SK-N-SH treated with all-trans-retinoic acid at 6 μM for 48 hours (cell line): ENCODE measurements around the gene MARK3.
"Not testable (repeated sequence)": the region's sequence is repeated elsewhere in the genome, so short reads cannot be mapped to it uniquely, and the experiment has no call there.

Experiments
- ATAC-seq: fragments of 200-7000 bp; cut with Tn5 transposase; 3 replicates; pipeline ENCODE4 v1.9.1; 2020; ENCODE audit warnings: mild to moderate bottlenecking, moderate library complexity
- ARNTL ChIP-seq: fragments of 450-650 bp; formaldehyde crosslinking; IDR thresholded peaks from 2 replicates; pipeline ENCODE4 v1.5.0; 2020; ENCODE audit warnings: low read depth, mild to moderate bottlenecking, moderate library complexity, borderline replicate concordance
- BACH2 ChIP-seq: fragments of 250-450 bp; sonication (Bioruptor Pico); IDR thresholded peaks from 2 replicates; pipeline ENCODE4 v1.9.0; 2021; ENCODE audit warnings: mild to moderate bottlenecking, borderline replicate concordance
- CREB5 ChIP-seq: fragments of 250-450 bp; sonication (Bioruptor Pico); IDR thresholded peaks from 2 replicates; pipeline ENCODE4 v1.5.1; 2020; ENCODE audit warnings: low read depth, mild to moderate bottlenecking, moderate library complexity
- CSDC2 ChIP-seq: fragments of 250-450 bp; sonication (Bioruptor Pico); IDR thresholded peaks from 2 replicates; pipeline ENCODE4 v1.5.0; 2020; ENCODE audit warnings: mild to moderate bottlenecking, moderate library complexity
- ESRRG ChIP-seq: fragments of 250-450 bp; sonication (Bioruptor Pico); IDR thresholded peaks from 2 replicates; pipeline ENCODE4 v1.6.1; 2021; ENCODE audit warnings: mild to moderate bottlenecking
- GLIS3 ChIP-seq: fragments of 250-450 bp; sonication (Bioruptor Pico); IDR thresholded peaks from 2 replicates; pipeline ENCODE4 v1.5.0; 2020; ENCODE audit warnings: mild to moderate bottlenecking, moderate library complexity
- PATZ1 ChIP-seq: fragments of 250-450 bp; sonication (Bioruptor Pico); IDR thresholded peaks from 2 replicates; pipeline ENCODE4 v1.8.0; 2020; ENCODE audit warnings: mild to moderate bottlenecking, moderate library complexity, borderline replicate concordance
- SNAI2 ChIP-seq: fragments of 250-450 bp; sonication (Bioruptor Pico); IDR thresholded peaks from 2 replicates; pipeline ENCODE4 v1.5.0; 2020; ENCODE audit warnings: mild to moderate bottlenecking, moderate library complexity
- TCF4 ChIP-seq: fragments of 250-450 bp; sonication (Bioruptor Pico); IDR thresholded peaks from 2 replicates; pipeline ENCODE4 v1.8.0; 2021; ENCODE audit warnings: mild to moderate bottlenecking, moderate library complexity, borderline replicate concordance
- TSHZ2 ChIP-seq: fragments of 250-450 bp; sonication (Bioruptor Pico); IDR thresholded peaks from 2 replicates; pipeline ENCODE4 v1.5.0; 2020; ENCODE audit warnings: mild to moderate bottlenecking, moderate library complexity
- ZC3H10 ChIP-seq: fragments of 250-450 bp; sonication (Bioruptor Pico); IDR thresholded peaks from 2 replicates; pipeline ENCODE4 v1.5.1; 2021; ENCODE audit warnings: mild to moderate bottlenecking, moderate library complexity
- ZFP30 ChIP-seq: fragments of 450-650 bp; formaldehyde crosslinking; IDR thresholded peaks from 2 replicates; pipeline ENCODE4 v1.5.0; 2022; ENCODE audit warnings: mild to moderate bottlenecking, moderate library complexity
- ZNF565 ChIP-seq: fragments of 450-650 bp; formaldehyde crosslinking; conservative IDR thresholded peaks from 2 replicates; pipeline ENCODE4 v1.5.0; 2020; ENCODE audit warnings: low read depth, mild to moderate bottlenecking, moderate library complexity
- ZNF70 ChIP-seq: fragments of 450-650 bp; formaldehyde crosslinking; IDR thresholded peaks from 2 replicates; pipeline ENCODE4 v1.5.0; 2020; ENCODE audit warnings: mild to moderate bottlenecking, moderate library complexity
- ZNF8 ChIP-seq: fragments of 450-650 bp; formaldehyde crosslinking; IDR thresholded peaks from 2 replicates; pipeline ENCODE4 v1.5.0; 2020; ENCODE audit warnings: mild to moderate bottlenecking, moderate library complexity

The MARK3 gene

GRCh38 chr14:103510724-103511693, 125.8 kb downstream of the MARK3 start:
- ATAC-seq: no peak

GRCh38 chr14:103512180-103512579, 127.0 kb downstream of the MARK3 start:
- ATAC-seq: not testable (repeated sequence)

More at GRCh38 chr14:103510724-103511693, 125.8 kb downstream of the MARK3 start:
- no peak for TF ChIP-seq ZNF70
- TF ChIP-seq TSHZ2: no peak
- TF ChIP-seq GLIS3: no peak
- no peak for TF ChIP-seq CSDC2 (CRISPR knock-in tag)
- TF ChIP-seq TCF4: no peak
- no peak for TF ChIP-seq ZFP30 (CRISPR knock-in tag)
- TF ChIP-seq ZNF8 (CRISPR knock-in tag): no peak
- no peak for TF ChIP-seq ESRRG (CRISPR knock-in tag)
- no peak for TF ChIP-seq PATZ1 (CRISPR knock-in tag)
- TF ChIP-seq ARNTL (CRISPR knock-in tag): no peak

DNA sequence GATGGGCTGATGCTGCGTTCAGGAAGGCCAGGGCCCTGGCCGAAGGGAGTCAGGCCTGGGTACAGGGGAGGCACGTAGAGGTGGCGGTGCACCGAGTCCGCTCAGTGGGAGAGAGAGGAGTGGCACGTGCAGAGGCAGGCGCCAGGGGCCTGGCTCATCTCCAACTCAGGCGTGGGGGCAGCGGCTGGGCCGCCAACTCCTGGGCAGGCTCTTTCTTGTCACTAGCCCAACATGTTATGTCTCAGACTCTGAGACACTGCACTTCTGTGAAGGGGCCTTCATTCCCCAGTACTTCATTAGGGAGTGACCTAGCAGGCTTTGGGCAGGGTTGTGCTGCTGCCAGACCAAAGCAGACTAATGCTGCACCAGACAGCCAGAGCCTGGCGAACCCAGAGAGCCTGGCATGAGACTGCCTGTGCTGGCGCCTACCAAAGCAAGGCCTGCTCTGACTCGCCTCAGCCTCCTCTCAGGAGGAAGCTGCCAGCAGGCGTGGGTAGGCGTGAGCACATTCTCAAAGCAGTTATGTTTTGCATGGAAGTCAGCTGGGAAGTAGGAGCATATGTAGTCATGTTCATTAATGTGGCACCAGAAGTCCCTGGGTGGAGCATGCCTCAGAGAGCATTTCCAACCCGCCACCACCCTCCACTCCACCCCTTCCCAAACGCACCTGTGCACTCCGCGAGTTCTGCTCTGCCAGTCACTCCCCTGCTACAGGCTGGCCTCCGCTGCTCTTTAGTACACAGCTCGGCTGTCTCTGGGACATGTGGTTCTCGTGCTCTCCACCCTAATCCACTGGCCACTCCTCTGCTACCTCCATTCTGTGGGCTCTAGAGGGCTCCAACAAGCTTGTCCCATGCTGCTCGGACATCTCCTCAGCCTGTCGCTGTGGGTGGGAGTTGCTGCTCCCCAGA, 127.7 kb downstream of the MARK3 start:
- ATAC-seq: peak; percentile 43
- TF ChIP-seq ARNTL (CRISPR knock-in tag) (no peak), GLIS3 (no peak), SNAI2 (CRISPR knock-in tag) (no peak), CREB5 (CRISPR knock-in tag) (no peak)

GRCh38 chr14:103514596-103515421, 129.6 kb downstream of the MARK3 start:
- no peak for ATAC-seq
- TF ChIP-seq BACH2: no peak

GRCh38 chr14:103516426-103517173, 131.4 kb downstream of the MARK3 start:
- ATAC-seq: no peak
- no peak for TF ChIP-seq ZC3H10
- no peak for TF ChIP-seq ZNF565 (CRISPR knock-in tag)
- no peak for TF ChIP-seq CSDC2 (CRISPR knock-in tag)
- no peak for TF ChIP-seq ZFP30 (CRISPR knock-in tag)
- TF ChIP-seq PATZ1 (CRISPR knock-in tag): no peak
- TF ChIP-seq ZNF8 (CRISPR knock-in tag): no peak
